WTC11 (cell line): ENCODE results near the gene SPTLC2.

Source experiments
- AFF4 ChIP-seq: sonication (generic); formaldehyde crosslinking; IDR thresholded peaks from 2 replicates; pipeline ENCODE4 v1.8.1; 2023; ENCODE audit warnings: mild to moderate bottlenecking, missing genetic modification reagents, borderline replicate concordance
- ATF3 ChIP-seq: sonication (generic); formaldehyde crosslinking; conservative IDR thresholded peaks from 2 replicates; pipeline ENCODE4 v1.8.1; 2022; ENCODE audit warnings: mild to moderate bottlenecking, missing genetic modification reagents
- CTCF ChIP-seq: fragments of 200-600 bp; IDR thresholded peaks from 2 replicates; pipeline ENCODE4 v1.8.0; 2022; ENCODE audit warnings: antibody characterized with exemption
- ESRRA ChIP-seq: sonication (generic); formaldehyde crosslinking; IDR thresholded peaks from 2 replicates; pipeline ENCODE4 v1.8.1; 2022; ENCODE audit warnings: mild to moderate bottlenecking, missing genetic modification reagents, borderline replicate concordance
- FOXP4 ChIP-seq: sonication (generic); formaldehyde crosslinking; IDR thresholded peaks from 2 replicates; pipeline ENCODE4 v1.8.0; 2022; ENCODE audit warnings: mild to moderate bottlenecking, missing genetic modification reagents
- GABPB1 ChIP-seq: sonication (generic); formaldehyde crosslinking; IDR thresholded peaks from 2 replicates; pipeline ENCODE4 v1.8.1; 2023; ENCODE audit warnings: mild to moderate bottlenecking, missing genetic modification reagents
- MLX ChIP-seq: sonication (generic); formaldehyde crosslinking; IDR thresholded peaks from 2 replicates; pipeline ENCODE4 v1.8.1; 2023; ENCODE audit warnings: mild to moderate bottlenecking, missing genetic modification reagents, moderate library complexity
- MXD4 ChIP-seq: fragments of 250-450 bp; sonication (Bioruptor Pico); IDR thresholded peaks from 2 replicates; pipeline ENCODE4 v1.8.0; 2021; ENCODE audit warnings: mild to moderate bottlenecking, moderate library complexity, borderline replicate concordance
- NFYB ChIP-seq: sonication (generic); formaldehyde crosslinking; conservative IDR thresholded peaks from 2 replicates; pipeline ENCODE4 v1.8.0; 2022; ENCODE audit warnings: low read depth, missing genetic modification reagents
- USF1 ChIP-seq: sonication (generic); formaldehyde crosslinking; IDR thresholded peaks from 2 replicates; pipeline ENCODE4 v1.8.0; 2022; ENCODE audit warnings: mild to moderate bottlenecking, missing genetic modification reagents
- ZNF263 ChIP-seq: sonication (generic); formaldehyde crosslinking; IDR thresholded peaks from 2 replicates; pipeline ENCODE4 v1.8.1; 2022; ENCODE audit warnings: low read depth, mild to moderate bottlenecking, moderate library complexity, missing genetic modification reagents
- ZSCAN18 ChIP-seq: fragments of 250-450 bp; sonication (Bioruptor Pico); IDR thresholded peaks from 2 replicates; pipeline ENCODE4 v2.1.2; 2022; ENCODE audit warnings: mild to moderate bottlenecking, moderate library complexity

GRCh38 chr14:77648520-77649200 lies 32.2 kb upstream of the SPTLC2 start:
- TF ChIP-seq NFYB (CRISPR knock-in tag): no peak
- TF ChIP-seq ZNF263 (CRISPR knock-in tag): no peak
- TF ChIP-seq AFF4: no peak
- TF ChIP-seq ATF3 (CRISPR knock-in tag): no peak
- no peak for TF ChIP-seq MLX
- no peak for TF ChIP-seq ZSCAN18 (CRISPR knock-in tag)
- no peak for TF ChIP-seq CTCF
- TF ChIP-seq FOXP4 (CRISPR knock-in tag): no peak
- no peak for TF ChIP-seq GABPB1 (CRISPR knock-in tag)
- TF ChIP-seq MXD4 (CRISPR knock-in tag): no peak
- TF ChIP-seq USF1 (CRISPR knock-in tag): no peak
- no peak for TF ChIP-seq ESRRA (CRISPR knock-in tag)
